T-helper 17 cell (primary cell): ENCODE measurements around the gene CNIH4. TPM values are rescaled to one million over a fixed set of nuclear protein-coding genes. Genes with fewer than 3 reads are reported as not detected.
"Not testable (repeated sequence)": the region's sequence is repeated elsewhere in the genome, so short reads cannot be mapped to it uniquely, and the experiment has no call there.

Experiments
- ATAC-seq: fragments of 150-1000 bp; cut with Tn5 transposase; 2 replicates; pipeline ENCODE4 v1.10.0; 2021; ENCODE audit warnings: mild to moderate bottlenecking, moderate library complexity
- DNase-seq, 3 donors: peaks; one replicate each; pipeline versions ENCODE4 v3.0.0 to v3.0.0-alpha.2; 2020 to 2021
- H3K9me3 ChIP-seq: one replicate; pipeline ENCODE4 v1.7.0; 2013; ENCODE audit warnings: low read length, mild to moderate bottlenecking; ENCODE audit not compliant: control insufficient read depth, poor library complexity, severe bottlenecking
- H3K27ac Mint-ChIP-seq: one replicate; pipeline ENCODE4 v1.8.0; 2022; ENCODE audit warnings: mild to moderate bottlenecking, moderate library complexity, mixed read lengths
- H3K27me3 Mint-ChIP-seq: one replicate; pipeline ENCODE4 v1.8.0; 2022; ENCODE audit warnings: mixed read lengths
- H3K36me3 Mint-ChIP-seq: one replicate; pipeline ENCODE4 v1.8.0; 2022; ENCODE audit warnings: low read depth, mixed read lengths
- H3K4me1 Mint-ChIP-seq: one replicate; pipeline ENCODE4 v1.8.0; 2022; ENCODE audit warnings: mild to moderate bottlenecking, mixed read lengths
- H3K4me3 Mint-ChIP-seq: one replicate; pipeline ENCODE4 v1.8.0; 2022; ENCODE audit warnings: mild to moderate bottlenecking, moderate library complexity, mixed read lengths
- total RNA-seq, 4 donors: library from RNA in 2 of 4; stranded (reverse) in 2 of 4; gene quantifications; one replicate each; pipeline ENCODE4 v1.2.3 and lab custom pipeline; 2022 to 2026

CNIH4 gene
- total RNA-seq, 2 donors from 2014 or later: 19.1 to 24.1 TPM

- Mint-ChIP-seq H3K4me1 (peaks cover 38% of the 10 kb centered on the region), H3K27me3 (no peaks in the 10 kb centered on the region), H3K36me3 (peaks cover 3% of the 10 kb centered on the region), H3K4me3 (peak overlapping the region; percentile 31), H3K27ac (no peak overlapping the region)
- H3K9me3 ChIP-seq: no peaks in the 10 kb centered on the region
- DNase-seq (no peak), ATAC-seq (no peak)
Observed at GRCh38 chr1:224427346-224427745, 70.7 kb downstream of the CNIH4 start.

DNA sequence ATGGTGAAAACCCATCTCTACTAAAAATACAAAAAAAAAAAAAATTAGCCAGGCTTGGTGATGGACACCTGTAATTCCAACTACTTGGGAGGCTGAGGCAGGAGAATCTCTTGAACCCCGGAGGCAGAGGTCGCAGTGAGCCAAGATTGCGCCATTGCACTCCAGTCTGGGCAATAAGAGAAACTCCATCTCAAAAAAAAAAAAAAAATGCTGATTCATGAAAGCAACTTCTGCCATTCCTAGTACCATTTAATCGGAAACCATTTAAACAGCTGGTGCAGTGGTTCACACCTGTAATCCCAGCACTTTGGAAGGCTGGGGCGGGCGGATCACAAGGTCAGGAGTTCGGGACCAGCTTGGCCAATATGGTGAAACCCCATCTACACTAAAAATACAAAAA lies 72.0 kb downstream of the CNIH4 start:
- H3K27ac Mint-ChIP-seq, ATAC-seq, DNase-seq, H3K36me3 Mint-ChIP-seq, H3K9me3 ChIP-seq, H3K27me3 Mint-ChIP-seq: not testable (repeated sequence)
- Mint-ChIP-seq H3K4me1 (peaks cover 48% of the 10 kb centered on the region), H3K4me3 (peak overlapping the region; percentile 25)

Other genes starting within 250 kb of the CNIH4 start
- 10 to 100 TPM; 22.2 to 30.5 TPM for gene FBXO28, start 242.8 kb upstream of the CNIH4 start, total RNA-seq
- 10 to 100 TPM; 50.7 to 53.8 TPM for gene DEGS1, start 173.6 kb upstream of the CNIH4 start, total RNA-seq
- gene NVL, start 26.7 kb upstream of the CNIH4 start, total RNA-seq: 10 to 100 TPM; 24.8 to 28.3 TPM
- gene WDR26, start 77.9 kb downstream of the CNIH4 start, total RNA-seq: 100 to 1,000 TPM; 157 to 176 TPM